NB4 (cell line): ENCODE measurements around the gene BRICD5.

ENCODE experiments used
- MYC ChIP-seq: IDR thresholded peaks from 2 replicates; pipeline ENCODE4 v1.6.1; 2011; ENCODE audit warnings: low read depth, low read length
- POLR2A ChIP-seq: IDR thresholded peaks from 2 replicates; pipeline ENCODE4 v1.6.1; 2011; ENCODE audit warnings: mild to moderate bottlenecking; ENCODE audit not compliant: insufficient read length; ENCODE audit errors: extremely low read depth
- TF ChIP-seq, protein P1 (sequence below): IDR thresholded peaks from one replicate; pipeline ENCODE4 v1.5.1; 2012; ENCODE audit warnings: low read depth, low read length
- TF ChIP-seq, protein P2 (sequence below): IDR thresholded peaks from 2 replicates; pipeline ENCODE4 v1.6.1; 2011; ENCODE audit warnings: low read depth, low read length

DNA sequence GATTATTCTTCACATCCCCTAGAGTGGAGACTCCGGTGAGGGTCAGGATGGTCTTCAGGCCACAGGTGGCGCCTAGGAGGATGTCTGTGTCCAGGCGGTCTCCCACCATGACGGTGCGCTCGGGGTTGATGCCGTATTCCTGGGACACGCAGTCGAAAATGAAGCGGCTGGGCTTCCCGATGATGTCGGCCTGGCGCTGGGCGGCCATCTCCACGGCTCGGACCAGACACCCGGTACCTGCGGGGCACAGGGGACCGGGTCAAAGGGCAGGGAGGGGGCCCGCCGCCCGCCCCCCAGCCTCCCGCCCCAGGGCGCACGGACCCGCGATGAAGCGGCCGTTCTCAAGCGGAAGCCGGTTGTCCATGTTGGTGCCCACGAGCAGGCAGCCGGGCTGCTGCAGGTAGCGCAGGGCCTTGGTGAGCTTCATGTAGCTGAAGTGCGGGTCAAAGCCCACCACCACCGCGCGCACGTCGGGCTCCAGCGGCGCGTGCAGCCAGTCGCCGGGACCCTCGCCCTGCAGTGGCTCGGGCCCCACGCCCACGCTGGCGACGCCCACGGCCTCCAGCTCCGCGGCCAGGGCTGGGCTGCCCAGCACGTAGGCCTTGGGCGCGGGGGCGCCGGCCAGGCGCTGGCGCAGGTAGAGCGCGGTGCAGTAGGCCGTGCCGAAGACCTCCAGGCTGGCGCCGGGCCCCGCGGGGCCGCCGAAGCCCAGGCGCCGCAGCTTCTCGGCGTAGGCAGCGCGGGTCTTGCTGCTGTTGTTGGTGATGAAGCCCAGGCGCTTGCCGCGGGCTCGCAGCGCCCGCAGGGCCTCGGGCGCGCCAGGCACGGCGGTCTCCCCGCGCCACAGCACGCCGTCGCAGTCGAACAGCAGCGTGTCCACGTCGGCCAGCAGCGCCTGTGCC is 3.4 kb upstream of the BRICD5 start:
- TF ChIP-seq, protein P1, sequence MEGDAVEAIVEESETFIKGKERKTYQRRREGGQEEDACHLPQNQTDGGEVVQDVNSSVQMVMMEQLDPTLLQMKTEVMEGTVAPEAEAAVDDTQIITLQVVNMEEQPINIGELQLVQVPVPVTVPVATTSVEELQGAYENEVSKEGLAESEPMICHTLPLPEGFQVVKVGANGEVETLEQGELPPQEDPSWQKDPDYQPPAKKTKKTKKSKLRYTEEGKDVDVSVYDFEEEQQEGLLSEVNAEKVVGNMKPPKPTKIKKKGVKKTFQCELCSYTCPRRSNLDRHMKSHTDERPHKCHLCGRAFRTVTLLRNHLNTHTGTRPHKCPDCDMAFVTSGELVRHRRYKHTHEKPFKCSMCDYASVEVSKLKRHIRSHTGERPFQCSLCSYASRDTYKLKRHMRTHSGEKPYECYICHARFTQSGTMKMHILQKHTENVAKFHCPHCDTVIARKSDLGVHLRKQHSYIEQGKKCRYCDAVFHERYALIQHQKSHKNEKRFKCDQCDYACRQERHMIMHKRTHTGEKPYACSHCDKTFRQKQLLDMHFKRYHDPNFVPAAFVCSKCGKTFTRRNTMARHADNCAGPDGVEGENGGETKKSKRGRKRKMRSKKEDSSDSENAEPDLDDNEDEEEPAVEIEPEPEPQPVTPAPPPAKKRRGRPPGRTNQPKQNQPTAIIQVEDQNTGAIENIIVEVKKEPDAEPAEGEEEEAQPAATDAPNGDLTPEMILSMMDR, result no peak
- TF ChIP-seq POLR2A (peak; percentile 38), MYC (no peak)
- TF ChIP-seq, protein P2, sequence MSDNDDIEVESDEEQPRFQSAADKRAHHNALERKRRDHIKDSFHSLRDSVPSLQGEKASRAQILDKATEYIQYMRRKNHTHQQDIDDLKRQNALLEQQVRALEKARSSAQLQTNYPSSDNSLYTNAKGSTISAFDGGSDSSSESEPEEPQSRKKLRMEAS, result no peak
